HG03460 (cell line): Measurements from ENCODE around the gene FZD4.
"Not testable (repeated sequence)": the region's sequence is repeated elsewhere in the genome, so short reads cannot be mapped to it uniquely, and the experiment has no call there.

Source experiments
- ATAC-seq: cut with Tn5 transposase; IDR thresholded peaks from one replicate; pipeline ENCODE4 v1.9.1; 2021; ENCODE audit not compliant: unreplicated experiment

Gene FZD4

DNA sequence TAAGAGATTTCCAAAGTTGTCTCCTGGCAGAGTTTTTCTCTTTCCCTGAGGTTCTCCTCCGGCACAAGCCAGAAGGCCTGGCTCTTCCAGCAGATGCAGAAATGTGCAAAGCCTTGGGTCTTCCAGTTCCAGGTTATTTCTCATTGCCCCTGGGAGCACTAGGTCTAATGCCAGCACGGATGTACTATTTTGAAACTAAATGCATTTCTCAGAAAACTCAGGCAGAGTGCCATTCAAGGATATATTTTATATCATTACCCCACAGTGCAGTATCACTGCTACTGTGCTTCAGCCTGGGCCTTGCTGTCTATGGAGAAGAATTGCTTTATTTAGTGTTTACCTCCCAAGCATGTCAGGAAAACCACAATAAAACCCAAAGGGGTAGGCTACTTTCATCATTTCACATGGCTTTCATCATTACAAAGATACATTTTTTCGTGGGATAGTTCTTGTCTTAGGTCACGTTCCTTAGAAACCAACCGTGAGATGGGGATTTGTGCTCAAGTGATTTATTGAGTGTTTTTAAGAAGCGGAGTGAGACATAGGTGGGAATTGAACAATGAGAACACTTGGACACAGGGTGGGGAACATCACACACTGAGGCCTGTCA lies 22.4 kb upstream of the FZD4 start:
- no peak for ATAC-seq

DNA sequence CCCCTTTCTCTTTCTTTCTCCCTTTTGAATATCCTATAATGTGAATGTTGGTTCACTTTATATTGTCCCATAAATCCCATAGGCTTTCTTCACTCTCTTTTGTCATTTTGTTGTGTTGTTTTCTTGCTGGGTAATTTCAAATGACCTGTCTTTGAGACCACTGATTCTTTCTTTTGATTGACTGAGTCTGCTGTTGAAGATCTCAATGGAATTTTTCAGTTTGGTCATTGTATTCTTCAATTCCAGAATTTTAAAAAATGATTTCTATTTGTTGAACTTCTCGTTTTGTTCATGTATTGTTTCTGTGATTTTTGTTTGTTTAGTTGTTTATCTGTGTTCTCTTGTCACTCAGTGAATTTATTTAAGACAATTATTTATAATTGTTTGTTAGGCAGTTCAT lies 17.5 kb upstream of the FZD4 start:
- no peak for ATAC-seq

DNA sequence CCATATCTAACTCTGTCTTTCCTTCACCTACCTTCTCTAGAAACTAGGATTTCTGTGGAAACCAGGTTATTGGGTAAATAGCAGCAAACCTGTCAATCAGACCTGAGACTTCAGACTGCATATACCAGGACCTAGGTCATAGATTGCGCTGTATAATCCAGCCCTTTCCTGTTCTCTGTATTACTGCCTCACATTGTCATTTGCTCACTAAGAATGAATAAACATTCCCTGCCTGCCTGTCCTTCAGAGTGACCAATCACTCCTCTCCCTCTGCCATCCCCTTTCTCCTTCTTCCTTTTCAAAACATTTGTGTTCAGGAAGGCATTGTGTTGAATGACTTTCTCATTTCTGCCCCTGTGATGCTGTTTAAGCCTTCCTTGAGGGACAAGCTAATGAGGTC lies 14.1 kb upstream of the FZD4 start:
- ATAC-seq: no peak

DNA sequence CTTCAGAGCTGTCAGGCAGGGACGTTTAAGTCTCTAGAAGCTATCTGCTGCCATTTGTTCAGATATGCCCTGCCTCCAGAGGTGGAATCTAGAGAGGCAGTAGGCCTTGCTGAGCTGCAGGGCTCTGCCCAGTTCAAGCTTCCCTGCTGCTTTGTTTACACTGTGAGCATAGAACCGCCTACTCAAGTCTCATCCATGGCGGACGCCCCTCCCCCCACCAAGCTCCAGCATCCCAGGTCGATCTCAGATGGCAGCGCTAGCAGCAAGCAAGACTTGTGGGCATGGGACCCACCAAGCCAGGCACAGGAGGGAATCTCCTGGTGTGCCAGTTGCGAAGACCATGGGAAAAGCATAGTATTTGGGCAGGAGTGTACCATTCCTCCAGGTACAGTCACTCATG lies 12.4 kb upstream of the FZD4 start:
- not testable (repeated sequence) for ATAC-seq

DNA sequence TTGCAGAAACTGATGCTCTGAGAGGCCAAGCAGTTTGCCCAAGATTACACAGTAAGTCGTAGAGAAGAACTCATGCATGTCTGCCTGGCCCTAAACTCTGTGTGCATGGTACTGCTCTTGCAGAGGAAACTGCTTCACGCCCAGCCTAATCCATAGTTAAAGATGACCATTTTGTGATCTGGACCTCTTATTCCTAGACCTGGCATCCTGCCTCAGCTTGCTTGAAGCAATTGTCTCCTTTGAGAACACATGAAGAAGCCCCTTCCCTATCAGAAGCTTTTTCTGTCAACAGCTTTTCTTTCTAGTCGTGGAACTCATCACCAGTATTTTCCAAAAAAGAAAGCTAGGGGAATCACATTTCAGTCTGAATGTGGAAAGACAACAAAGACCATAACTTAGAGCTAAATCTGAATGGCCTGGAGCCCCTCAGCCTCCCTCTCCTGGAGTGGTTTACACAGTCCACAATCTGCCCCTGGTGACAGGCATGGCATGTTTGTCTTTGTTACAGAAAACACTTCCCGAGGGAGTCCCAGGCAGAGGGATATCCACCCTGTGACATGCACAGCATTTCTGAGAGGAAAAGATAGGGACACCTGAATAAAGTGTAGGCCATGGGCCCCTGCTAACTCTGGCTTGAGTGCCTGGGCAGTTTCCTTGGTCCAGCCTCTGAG lies 2.9 kb upstream of the FZD4 start:
- no peak for ATAC-seq

DNA sequence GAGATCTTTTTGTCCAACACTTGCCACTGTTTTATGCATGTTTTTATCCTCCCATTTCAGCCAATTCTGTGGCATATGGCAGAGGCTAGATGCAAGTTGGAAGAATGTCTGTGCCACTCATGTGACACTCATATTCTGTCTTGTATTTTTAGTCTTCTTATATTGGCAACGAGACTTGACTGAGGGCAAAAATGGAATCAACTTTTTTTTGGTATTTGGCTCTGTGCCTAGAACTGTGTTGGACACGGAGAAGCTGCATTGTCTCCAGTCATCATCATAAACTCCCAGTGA lies 1.7 kb upstream of the FZD4 start:
- no peak for ATAC-seq

DNA sequence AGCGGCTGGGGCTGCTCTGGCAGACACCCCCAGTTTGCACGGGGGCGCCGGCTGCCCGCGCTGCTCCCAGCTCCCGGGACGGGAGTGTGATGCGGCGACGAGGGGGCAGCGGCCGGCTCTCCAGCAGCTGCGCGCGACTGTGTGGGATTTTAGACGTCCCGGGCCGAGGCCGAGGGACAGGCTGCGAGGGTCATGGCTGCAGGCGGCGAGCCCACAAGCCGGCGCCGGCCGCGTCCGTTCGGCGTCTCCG lies 159 bp downstream of the FZD4 start:
- ATAC-seq: no peak

DNA sequence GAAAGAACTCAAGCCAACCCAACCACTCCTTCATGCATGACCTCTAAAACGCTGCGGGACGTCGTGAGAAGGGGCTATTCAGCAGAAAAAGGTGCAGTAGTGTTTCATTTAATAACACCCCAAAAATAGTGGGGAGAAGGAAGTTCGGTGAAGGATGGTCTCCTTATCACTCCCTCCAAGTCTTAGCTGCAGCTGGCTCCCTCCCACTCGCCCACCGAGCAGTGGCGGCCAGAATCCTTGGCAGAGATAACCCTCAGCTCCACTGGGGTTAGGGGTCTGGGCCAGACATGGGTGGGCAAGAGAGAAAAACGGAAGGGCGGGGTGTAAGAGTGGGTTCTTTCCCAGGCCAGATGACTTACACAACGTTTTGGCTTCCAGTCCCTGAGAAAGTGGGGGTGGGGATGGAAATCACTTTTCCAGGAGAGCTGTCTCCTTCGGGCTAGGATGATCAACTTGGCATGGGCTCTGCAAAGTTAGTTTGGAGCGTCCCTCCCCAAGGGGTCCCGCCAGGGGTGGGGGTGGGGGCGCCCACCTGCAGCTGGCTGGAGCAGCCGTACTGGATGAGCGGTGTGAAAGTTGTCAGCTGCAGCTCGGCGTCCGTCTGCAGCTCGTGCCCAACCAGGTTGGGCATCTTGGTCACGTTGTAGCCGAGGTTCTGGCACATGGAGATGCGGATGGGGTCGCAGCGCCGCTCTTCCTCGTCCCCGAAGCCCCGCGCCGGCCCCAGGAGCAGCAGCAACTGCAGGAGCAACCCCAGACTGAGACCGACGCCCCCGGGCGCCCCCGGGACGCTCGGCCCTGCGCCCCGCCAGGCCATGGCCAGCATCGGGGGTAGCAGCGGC lies 705 bp downstream of the FZD4 start:
- no peak for ATAC-seq

DNA sequence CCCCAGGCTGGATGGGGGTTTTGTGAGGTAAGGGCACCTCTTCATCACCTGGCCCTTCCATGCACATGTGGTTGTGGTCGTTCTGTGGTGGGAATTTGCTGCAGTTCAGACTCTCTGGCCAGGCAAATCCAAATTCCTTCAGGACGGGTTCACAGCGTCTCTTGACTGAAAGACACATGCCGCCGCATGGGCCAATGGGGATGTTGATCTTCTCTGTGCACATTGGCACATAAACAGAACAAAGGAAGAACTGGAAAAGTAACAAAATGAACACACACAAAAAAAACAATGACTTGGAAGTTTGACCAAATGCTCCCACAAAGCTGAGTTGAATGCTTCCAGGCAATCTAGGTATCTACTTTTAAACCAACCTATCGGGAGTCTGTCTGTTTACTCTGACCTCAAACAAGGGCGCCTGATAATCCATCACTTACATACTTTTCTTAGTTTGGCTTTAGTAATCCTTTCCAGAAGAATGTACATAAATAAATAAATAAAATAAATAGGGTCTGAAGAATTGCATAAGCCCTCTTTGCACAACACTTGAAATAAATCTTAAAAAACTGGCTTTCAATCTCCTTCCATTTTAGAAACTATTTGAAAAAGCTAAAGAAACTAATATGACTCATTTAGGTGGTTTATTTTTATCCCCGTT lies 2.8 kb downstream of the FZD4 start:
- no peak for ATAC-seq

DNA sequence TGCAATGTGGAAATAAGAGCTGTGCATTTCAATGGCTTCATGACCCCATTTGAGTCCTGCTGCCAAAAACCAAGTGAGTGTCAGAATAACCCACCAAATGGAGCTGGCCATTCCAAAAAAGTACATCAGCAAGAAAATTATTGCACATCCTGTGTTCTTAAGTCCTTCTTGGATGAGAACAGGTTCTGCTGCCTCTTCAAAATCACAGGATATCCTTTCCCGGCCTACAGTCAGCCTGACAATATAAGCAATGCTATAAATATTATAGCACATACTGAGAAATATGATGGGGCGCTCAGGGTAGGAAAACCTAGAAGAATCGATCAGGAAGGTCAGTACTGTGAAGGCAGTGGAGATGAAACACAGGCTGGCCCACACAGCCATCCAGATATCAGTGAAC lies 3.5 kb downstream of the FZD4 start:
- no peak for ATAC-seq

DNA sequence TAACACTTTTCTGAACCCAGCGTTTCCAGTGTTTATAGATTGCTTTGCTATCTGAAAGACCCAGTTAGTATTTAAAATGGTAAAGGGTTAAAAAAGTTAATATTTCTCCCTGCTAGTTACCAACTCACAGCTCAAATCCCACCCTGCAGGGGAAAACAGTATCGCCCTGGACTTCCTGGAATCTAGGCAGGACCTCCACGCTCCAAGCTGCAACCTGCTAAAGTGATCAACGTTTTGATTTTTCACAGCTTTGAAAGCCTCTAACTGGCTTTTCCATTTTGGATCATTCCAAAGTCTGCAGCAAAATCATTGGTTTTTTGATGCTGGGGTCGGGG lies 4.6 kb downstream of the FZD4 start:
- ATAC-seq: no peak

DNA sequence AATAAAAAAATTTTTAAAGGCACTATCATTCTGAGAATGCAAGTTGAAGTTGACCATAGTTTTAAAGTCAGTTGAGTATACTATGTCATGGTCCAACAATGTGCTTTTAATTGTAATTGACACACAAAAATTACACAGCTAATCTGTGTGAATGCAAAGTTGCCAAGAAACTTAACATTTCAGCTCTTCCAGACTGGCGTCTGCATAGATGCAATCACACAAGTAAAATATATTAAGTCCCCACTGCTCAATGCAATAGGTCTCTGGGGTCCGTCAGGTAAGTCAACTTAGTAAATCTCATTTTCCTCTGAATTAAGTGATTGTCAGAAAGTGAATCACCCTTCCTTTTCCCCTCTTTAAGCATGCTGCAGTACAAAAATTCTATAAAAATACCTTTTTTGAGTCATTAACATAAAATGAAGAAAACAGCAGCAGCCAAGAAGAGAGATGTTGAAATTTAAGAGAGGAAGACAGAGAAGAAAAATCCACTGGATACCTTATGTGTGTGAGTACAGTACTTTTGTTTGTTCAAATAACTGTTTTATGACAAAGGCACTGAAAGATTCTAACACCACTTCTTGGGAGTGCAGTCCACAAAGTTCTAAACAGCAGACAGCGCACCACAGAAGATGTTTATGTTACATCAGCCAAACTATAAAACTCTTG lies 5.1 kb downstream of the FZD4 start:
- ATAC-seq: no peak

DNA sequence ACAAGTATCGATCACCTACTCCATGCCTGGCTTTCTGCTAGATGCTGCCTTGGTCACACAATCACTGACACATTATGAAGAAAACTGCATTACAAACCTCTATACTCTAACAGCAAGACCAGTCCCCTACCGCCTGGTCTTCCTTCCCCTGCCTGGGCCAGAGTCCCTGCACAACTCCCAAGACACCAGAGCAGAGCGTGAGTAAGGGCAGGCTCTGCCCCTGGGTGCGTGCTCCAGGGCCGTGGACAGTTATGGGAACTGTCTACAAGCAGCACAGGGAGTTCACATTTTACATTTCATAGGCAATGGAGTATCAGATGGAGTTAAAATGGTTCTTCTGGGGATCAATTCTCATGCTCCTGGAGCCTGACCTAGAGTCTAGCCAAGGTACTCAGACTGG lies 6.5 kb downstream of the FZD4 start:
- ATAC-seq: no peak

DNA sequence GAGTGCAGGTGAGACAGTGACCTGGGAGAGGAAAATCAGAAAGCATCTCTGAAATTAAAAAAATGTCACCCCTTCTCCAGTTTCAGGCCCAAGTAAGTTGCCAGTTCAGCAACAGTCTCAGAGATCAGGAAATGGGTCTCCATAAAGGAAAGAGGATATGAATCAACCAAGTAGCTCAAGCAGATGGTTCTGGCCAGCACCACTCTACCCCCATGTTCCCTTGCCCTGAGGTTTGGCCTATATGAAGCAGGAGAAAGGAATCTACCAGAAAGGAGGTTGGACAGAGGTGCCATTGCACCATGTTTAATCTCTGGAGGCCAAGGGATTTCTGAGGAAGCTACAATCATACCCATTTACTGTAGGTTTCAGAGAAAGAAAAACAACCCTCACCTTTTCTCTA lies 7.7 kb downstream of the FZD4 start:
- no peak for ATAC-seq

DNA sequence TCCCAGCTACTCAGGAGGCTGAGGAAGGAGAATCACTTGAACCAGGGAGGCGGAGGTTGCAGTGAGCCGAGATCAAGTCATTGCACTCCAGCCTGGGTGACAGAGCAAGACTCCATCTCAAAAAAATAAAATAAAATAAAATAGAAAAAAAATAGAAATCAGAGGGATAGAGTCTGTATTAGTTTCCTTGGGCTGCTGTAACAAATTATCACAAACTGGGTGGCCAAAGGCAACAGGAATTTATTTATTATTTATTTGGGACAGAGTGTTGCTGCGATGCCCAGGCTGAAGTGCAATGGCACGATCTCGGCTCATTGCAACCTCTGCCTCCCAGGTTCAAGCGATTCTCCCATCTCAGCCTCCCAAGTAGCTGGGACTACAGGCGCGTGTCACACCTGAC lies 11.7 kb downstream of the FZD4 start:
- ATAC-seq: not testable (repeated sequence)

DNA sequence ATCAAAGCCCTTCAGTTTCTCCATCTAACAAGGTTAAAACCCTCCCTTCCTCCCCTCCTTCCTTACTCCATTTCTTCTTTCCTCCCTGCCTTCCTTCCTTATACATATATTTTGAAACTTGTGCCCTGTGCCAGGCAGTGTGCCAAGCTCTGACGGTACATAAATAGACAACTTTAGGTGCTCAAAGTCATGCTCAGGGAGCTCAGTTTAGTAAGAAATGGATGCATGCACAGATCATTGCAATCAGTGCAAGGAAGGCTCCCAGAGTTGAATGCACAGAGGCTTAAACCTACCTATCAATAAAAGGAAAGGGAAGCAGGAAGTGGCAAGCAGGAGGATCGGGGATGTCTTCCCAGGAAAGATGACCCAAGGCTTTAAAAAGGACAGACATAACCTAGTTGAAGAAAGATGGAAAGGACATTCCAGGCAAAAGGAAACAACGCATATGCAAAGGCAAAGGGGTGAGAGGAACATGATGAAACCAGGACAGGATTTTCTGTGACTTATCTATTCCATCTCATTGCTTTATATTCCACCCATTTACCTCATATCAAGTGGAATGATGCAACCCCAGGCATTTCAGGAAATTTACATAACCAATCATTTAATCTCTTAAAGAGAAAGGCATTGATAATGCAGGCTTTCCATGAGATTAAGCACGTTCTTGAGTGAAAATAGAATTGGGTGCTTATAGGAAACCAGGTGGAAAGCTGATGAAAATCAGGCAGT lies 13.2 kb downstream of the FZD4 start:
- ATAC-seq: no peak

DNA sequence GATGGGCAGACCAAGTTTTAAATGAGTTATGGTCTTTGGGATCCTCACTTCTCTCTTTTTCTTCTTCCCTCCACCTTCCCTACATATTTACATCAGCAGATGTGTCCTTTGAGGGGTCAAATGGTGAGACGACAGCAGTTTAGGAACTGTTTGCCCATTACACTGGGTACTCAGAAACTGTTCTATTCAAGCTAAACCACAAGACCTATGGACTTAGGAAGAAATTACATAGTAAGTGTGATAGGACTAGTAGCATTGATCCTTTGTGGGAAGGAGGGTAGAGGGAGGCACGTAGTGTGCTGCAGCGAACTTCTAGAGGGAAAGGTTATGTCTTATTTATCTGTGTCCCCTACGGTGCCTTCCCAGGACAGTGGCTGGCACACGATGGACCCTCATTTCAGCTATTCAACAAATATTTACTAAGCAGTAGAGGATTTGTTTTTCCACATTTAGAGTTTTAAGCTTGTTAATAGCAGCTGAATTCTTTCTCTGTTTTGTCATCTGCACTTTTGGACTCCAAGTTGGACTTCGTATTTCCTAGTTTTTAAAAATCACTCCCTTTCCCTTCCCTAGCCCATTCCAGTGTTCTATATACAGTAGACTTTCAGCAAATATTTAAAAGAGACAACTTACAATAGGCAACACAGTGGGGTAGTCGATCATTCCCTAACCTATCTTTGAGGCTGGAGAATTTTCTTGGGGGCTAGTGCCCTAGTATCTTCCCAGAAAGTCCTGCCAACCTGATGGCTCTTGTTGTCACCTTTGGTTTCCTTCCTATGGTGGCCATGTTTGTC lies 13.9 kb downstream of the FZD4 start:
- no peak for ATAC-seq

DNA sequence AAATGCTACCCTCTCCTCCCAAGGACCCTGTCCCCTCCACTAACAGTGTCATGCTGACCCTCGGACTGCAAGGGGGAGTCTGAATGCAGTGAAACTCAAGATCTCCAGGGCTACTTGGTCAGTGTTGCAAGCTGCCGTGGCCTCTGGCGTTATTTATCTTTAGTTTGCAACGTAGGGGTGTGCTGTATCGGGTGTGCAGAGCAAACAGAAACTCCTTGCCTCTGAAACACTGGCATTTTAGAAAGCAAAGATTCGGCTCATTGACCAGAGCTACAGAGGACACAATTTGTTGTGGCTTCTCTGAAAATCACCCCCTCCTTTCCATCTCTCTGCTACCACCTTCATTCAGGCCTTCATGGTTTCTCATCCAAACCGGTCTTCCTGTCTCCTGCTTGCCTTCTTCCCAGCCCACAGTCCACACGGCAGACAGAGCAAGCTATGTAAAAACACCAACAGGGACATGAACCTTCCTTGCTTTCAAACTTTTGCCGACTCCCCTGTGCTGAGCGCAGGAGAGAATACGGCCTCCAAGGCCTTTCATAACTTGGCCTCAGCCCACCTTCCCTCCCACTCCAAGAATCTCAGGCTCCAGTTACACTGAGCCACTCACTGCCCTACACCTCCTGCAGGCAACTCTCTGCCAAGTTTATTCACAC lies 14.9 kb downstream of the FZD4 start:
- no peak for ATAC-seq

DNA sequence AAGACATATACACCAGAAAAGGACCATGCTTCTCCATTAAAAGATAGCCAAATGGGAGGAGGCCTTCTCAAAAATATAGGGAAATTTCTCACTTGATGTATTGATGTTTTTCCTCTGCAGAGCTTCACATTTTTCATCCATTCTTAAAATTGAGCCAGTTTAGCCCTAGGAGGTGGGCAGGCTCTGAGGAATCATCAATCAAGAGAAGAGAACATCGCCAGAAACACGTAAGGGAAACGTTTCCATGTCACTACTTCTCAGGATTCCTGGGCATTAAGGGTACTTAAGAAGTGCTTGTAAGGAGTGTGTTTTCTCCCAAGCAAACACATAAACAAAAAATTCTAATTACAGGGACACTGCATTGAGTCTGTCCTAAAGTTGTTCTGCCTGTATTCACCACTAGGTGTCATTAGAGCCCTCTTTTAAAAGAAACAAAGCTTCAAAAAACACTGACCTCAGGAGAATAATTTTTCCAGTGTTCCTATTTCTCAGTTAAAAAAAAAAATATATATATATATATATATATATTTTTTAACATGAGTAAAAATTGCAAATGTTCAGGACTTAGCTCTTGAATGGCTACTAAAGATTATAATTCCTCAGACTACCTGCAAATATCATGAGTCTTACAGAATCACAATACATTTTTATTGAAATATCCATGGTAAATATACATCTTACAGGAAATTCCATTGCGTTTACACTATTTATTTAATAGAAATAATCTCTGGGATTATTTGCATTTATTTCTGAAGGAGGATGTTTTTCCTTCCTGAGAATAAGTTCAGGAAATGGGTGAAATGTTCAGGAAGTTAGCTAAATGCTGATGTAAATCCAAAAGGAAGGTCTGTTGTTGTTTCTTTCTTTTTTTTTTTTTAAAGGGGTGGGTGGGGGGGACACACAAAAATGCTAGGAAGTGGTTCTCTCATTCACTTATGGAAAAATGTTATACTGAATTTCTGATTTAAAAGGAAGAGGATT lies 16.0 kb downstream of the FZD4 start:
- peak; percentile 62 for ATAC-seq
